Natural killer cell (primary cell): ENCODE measurements around the gene MEN1. TPM values are rescaled to one million over a fixed set of nuclear protein-coding genes. Genes with fewer than 3 reads are reported as not detected.

Source experiments
- ATAC-seq, 3 donors: fragments of 150-1000 bp in 2 of 3; fragments of 200-7000 bp in 1 of 3; cut with Tn5 transposase; 1 replicate in 1 of 3; 2 replicates in 2 of 3; pipeline ENCODE4 v1.10.0; 2021; ENCODE audit warnings: mild to moderate bottlenecking in 2 of 3, moderate library complexity in 2 of 3
- DNase-seq, 2 donors: peaks; one replicate each; pipeline versions ENCODE4 v3.0.0 to v3.0.0-alpha.2; 2013 to 2021; ENCODE audit warnings: mixed read lengths in 1 of 2
- H3K27ac ChIP-seq: one replicate; pipeline ENCODE4 v1.5.1; 2013; ENCODE audit warnings: mild to moderate bottlenecking, low read length
- H3K27me3 ChIP-seq: one replicate; pipeline ENCODE4 v1.6.1; 2013; ENCODE audit warnings: low read length; ENCODE audit not compliant: control insufficient read depth, insufficient read depth
- H3K36me3 ChIP-seq: one replicate; pipeline ENCODE4 v1.6.1; 2013; ENCODE audit warnings: low read length; ENCODE audit not compliant: control insufficient read depth, insufficient read depth
- H3K4me1 ChIP-seq: one replicate; pipeline ENCODE4 v1.6.1; 2013; ENCODE audit warnings: low read length; ENCODE audit not compliant: control insufficient read depth, insufficient read depth
- H3K4me3 ChIP-seq: one replicate; pipeline ENCODE4 v1.5.1; 2013; ENCODE audit warnings: low read length
- H3K9me3 ChIP-seq: one replicate; pipeline ENCODE4 v1.6.1; 2013; ENCODE audit warnings: low read length; ENCODE audit not compliant: control insufficient read depth, insufficient read depth
- H3K27ac Mint-ChIP-seq, 2 donors: one replicate each; pipeline ENCODE4 v1.8.0; 2022; ENCODE audit warnings: mild to moderate bottlenecking in 2 of 2, mixed read lengths in 2 of 2, moderate library complexity in 1 of 2
- H3K27me3 Mint-ChIP-seq, 2 donors: one replicate each; pipeline ENCODE4 v1.8.0; 2022; ENCODE audit warnings: low read depth in 2 of 2, mixed read lengths in 2 of 2
- H3K36me3 Mint-ChIP-seq: one replicate; pipeline ENCODE4 v1.8.0; 2022; ENCODE audit warnings: mixed read lengths
- H3K4me1 Mint-ChIP-seq, 2 donors: one replicate each; pipeline ENCODE4 v1.8.0; 2022; ENCODE audit warnings: mixed read lengths in 2 of 2
- H3K4me3 Mint-ChIP-seq: one replicate; pipeline ENCODE4 v1.8.0; 2022; ENCODE audit warnings: mild to moderate bottlenecking, moderate library complexity, mixed read lengths
- H3K9me3 Mint-ChIP-seq, 2 donors: one replicate each; pipeline ENCODE4 v1.8.0; 2022; ENCODE audit warnings: mixed read lengths in 2 of 2
- WGBS: methylation state at CpG from one replicate; pipeline ENCODE4 v1.1.7; 2013; ENCODE audit warnings: missing lambda C conversion rate; ENCODE audit not compliant: insufficient coverage; 5-methylcytosine and 5-hydroxymethylcytosine counted together
- intact Hi-C: fragments of 100-400 bp; cut with micrococcal nuclease; formaldehyde crosslinking; loops from one replicate; pipeline ENCODE4 v1.14.2; 2022
- total RNA-seq, 4 donors: library from RNA; stranded (reverse); fragments of 120-200 nt in 1 of 4; gene quantifications; one replicate each; pipeline versions ENCODE4 v1.2.3 to v1.2.4, GENCODE V29; 2013 to 2022
- TF ChIP-seq, protein P1 (sequence below): fragments of 200-600 bp; IDR thresholded peaks from one replicate; pipeline ENCODE4 v1.8.0; 2022; ENCODE audit warnings: antibody characterized with exemption

The MEN1 gene
- total RNA-seq, 3 donors from 2014 or later (not counting 1 experiment from before 2014, with no cell fraction given), result 29.3 to 42.2 (median 32.2) TPM

DNA sequence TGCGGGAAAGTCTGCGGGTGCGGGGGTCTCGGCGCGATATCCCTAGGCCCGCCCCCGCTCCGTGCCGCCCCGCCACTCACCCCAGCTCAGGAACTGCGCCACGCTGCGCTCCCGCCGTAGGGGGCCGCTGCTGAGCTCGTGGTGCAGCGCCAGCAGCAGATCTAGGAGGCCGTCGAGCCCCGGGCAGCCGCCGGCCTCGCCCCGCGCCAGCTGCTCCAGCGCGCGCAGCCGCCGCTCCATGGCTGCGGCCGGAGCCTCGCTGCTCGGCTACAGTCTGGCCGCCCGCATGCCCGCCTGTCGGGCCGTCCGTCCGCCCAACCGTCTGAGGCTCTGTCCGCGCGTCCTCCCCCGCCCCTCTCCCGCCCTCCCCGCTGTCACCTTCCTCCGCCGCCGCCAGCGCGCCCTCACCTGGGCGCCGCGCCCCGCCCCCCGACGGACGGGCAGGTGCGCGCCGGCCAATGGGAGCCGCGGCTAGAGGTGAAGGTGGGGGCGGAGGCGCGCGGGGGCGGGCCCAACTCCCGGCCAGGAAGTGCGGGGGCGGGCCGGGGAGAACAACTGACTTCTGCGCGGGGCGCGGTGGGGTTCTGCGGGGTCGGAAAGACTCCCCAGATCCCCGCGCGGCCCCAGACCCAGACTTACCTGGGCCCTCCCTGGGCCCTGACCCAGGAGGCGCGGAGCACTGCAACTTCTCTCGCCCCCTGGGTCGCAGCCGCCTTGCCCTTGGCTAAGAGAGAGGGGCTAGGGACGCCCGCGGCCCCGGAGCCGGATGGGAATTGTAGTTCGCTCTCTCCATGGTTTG is 34.2 kb upstream of the MEN1 start, which contains the start of gene CDC42BPG:
Gene CDC42BPG, minus strand, starts transcription at position 324 of the 799 bp plus-strand sequence. Its CDS starts 84 bp downstream, at position 240.
- peaks cover 44% of the 10 kb centered on the region for H3K4me1 ChIP-seq
- DNase-seq (peak; percentile 62 to 85), ATAC-seq (peak; percentile 80 to 85 (median 81))
- peak within 1 kb of the TSS; percentile 40 for H3K4me3 ChIP-seq
- no peaks in the 10 kb centered on the region for H3K36me3 Mint-ChIP-seq
- H3K4me3 Mint-ChIP-seq, result peak within 1 kb of the TSS; percentile 80
- peak within 1 kb of the TSS; percentile 49 for H3K27ac ChIP-seq
- H3K36me3 ChIP-seq, result no peaks in the 10 kb centered on the region
- intact Hi-C loops, result loop anchor here (5.0 to 10.0 kb wide), 3 partner anchors 168 to 490 kb away; partner anchors contain the start of genes ARL2, DPF2 and TM7SF2
- no peaks in the 10 kb centered on the region for H3K27me3 Mint-ChIP-seq
- H3K27ac Mint-ChIP-seq, result peak within 1 kb of the TSS; percentile 74 to 79
- no peaks in the 10 kb centered on the region for H3K27me3 ChIP-seq
- no peaks in the 10 kb centered on the region for H3K9me3 Mint-ChIP-seq
- TF ChIP-seq, protein P1, sequence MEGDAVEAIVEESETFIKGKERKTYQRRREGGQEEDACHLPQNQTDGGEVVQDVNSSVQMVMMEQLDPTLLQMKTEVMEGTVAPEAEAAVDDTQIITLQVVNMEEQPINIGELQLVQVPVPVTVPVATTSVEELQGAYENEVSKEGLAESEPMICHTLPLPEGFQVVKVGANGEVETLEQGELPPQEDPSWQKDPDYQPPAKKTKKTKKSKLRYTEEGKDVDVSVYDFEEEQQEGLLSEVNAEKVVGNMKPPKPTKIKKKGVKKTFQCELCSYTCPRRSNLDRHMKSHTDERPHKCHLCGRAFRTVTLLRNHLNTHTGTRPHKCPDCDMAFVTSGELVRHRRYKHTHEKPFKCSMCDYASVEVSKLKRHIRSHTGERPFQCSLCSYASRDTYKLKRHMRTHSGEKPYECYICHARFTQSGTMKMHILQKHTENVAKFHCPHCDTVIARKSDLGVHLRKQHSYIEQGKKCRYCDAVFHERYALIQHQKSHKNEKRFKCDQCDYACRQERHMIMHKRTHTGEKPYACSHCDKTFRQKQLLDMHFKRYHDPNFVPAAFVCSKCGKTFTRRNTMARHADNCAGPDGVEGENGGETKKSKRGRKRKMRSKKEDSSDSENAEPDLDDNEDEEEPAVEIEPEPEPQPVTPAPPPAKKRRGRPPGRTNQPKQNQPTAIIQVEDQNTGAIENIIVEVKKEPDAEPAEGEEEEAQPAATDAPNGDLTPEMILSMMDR, result peak; percentile 78
- peaks cover 28 to 42% of the 10 kb centered on the region in 2 donors for H3K4me1 Mint-ChIP-seq
- no peaks in the 10 kb centered on the region for H3K9me3 ChIP-seq
- WGBS, result under 1% methylated on average over 90 of the region's 96 CpGs

DNA sequence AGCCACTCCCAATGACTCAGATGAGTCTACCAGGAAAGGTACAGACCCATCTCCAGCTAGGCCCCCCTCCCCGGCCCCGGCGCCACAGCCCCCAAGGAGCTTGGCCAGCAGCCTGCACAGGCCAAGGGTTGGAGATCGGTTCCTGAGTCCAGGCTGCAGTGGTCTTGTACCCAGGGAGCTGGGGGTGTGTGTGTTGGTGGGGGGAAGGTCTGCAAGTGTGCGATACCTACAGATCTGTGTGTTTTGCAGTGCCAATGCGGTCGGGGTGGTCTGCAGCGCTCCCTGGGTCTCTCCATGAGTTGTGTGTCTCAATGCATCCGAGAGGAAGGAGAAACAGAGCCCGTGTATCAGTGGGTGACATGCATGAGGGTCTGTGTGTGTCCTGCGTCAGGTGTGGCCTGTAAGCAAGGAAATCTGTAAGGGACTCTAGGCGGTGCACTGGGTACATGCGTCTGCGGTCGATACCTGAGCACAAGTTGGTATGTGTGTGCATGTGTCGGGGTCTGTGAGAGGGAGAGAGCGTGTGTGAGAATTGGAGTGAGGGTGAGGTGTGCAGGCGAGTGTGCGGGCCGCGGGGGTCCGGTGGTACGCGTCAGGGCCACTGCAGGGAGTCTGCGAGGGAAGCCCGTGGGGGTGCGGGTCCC is 33.5 kb upstream of the MEN1 start:
- Mint-ChIP-seq H3K27ac (peak overlapping the region in 1 of 2 donors; percentile 79), H3K36me3 (no peaks in the 10 kb centered on the region), H3K9me3 (no peaks in the 10 kb centered on the region), H3K27me3 (no peaks in the 10 kb centered on the region), H3K4me3 (peak overlapping the region; percentile 80), H3K4me1 (peaks cover 21 to 35% of the 10 kb centered on the region in 2 donors)
- no peak for ATAC-seq
- H3K27ac ChIP-seq, result no peak overlapping the region
- WGBS, result 49% methylated on average over 27 of the region's 27 CpGs
- H3K9me3 ChIP-seq, result no peaks in the 10 kb centered on the region
- H3K27me3 ChIP-seq, result no peaks in the 10 kb centered on the region
- TF ChIP-seq, protein P1, result no peak
- peaks cover 37% of the 10 kb centered on the region for H3K4me1 ChIP-seq
- no peak for DNase-seq
- peak overlapping the region; percentile 17 for H3K4me3 ChIP-seq
- intact Hi-C loops, result loop anchor here (10.0 kb wide), 1 partner anchor 491 kb away; the partner anchor contains the start of gene DPF2
- no peaks in the 10 kb centered on the region for H3K36me3 ChIP-seq

DNA sequence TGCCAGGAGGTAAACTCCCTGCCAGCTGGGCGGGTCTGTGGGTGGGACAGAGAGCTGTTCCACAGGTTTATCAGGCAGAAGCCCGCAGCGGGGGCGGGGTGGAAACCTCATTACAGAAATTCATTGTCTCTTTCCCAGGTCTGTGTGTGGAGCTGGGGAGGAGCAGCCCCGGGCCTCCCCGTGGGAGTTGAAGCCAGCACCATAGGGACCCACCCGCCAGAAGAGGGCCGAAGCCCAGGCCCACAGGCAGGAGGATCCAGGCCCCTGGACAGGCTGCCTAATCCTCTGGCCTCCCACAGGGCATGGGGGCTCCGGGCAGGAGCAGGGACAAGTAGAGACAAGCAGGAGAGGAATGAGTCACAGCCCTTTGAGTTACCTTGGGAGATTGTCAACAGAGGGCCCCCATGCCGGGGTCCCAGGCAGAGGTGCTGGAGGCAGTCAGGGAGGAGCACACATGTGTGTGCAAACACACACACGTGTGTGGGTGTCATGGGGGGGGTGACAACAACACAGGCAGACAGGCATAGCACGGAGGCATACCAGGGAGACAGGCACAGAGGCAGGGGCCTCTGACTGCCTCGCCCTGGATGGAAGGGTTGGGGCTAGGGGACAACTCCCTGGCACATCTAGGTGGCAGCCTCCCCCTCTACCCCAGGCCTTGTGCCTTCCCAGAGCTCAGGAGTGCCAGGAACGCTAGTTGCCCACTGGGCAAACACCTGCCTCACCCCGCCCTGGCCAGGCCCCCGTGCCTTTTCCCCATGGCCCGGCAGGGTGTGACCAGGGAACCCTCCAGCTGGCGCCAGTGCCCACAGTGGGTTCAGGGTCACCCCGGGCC is 32.7 kb upstream of the MEN1 start:
- intact Hi-C loops, result loop anchor here (10.0 kb wide), 1 partner anchor 492 kb away; the partner anchor contains the start of gene DPF2

More for the DNA sequence above, 32.7 kb upstream of the MEN1 start:
- DNase-seq (peak in 1 of 2 donors; percentile 12), ATAC-seq (no peak)
- H3K9me3 ChIP-seq, result no peaks in the 10 kb centered on the region
- H3K36me3 Mint-ChIP-seq, result no peaks in the 10 kb centered on the region
- H3K27me3 ChIP-seq, result no peaks in the 10 kb centered on the region
- H3K4me3 Mint-ChIP-seq, result peak overlapping the region; percentile 80
- no peak overlapping the region for H3K4me3 ChIP-seq
- peak overlapping the region in 1 of 2 donors; percentile 79 for H3K27ac Mint-ChIP-seq
- H3K36me3 ChIP-seq, result no peaks in the 10 kb centered on the region
- H3K4me1 ChIP-seq, result peaks cover 30% of the 10 kb centered on the region
- H3K4me1 Mint-ChIP-seq, result peaks cover 13 to 28% of the 10 kb centered on the region in 2 donors
- no peak overlapping the region for H3K27ac ChIP-seq
- no peaks in the 10 kb centered on the region for H3K27me3 Mint-ChIP-seq
- TF ChIP-seq, protein P1, result no peak
- 94% methylated on average over 18 of the region's 19 CpGs for WGBS
- no peaks in the 10 kb centered on the region for H3K9me3 Mint-ChIP-seq
